NCI-H146 treated with DMSO at 0.1 percent for 48 hours (cell line): ENCODE measurements around the gene OR4N5.

Experiments used
- DNase-seq: peaks from one replicate; lab custom pipeline; 2025; ENCODE audit not compliant: unreplicated experiment; lab: John Stamatoyannopoulos, UW

Gene OR4N5

GRCh38 chr14:20194101-20194500 is 55.5 kb downstream of the OR4N5 start:
- no peak for DNase-seq
